GM18909 (cell line): ENCODE data around the gene SZT2.
"Not testable (repeated sequence)": the region's sequence is repeated elsewhere in the genome, so short reads cannot be mapped to it uniquely, and the experiment has no call there.

Source experiments
- ATAC-seq: cut with Tn5 transposase; IDR thresholded peaks from one replicate; pipeline ENCODE4 v1.9.1; 2021; ENCODE audit warnings: mild to moderate bottlenecking; ENCODE audit not compliant: unreplicated experiment, poor library complexity

The SZT2 gene

GRCh38 chr1:43477716-43478115 lies 88.0 kb downstream of the SZT2 start:
- no peak for ATAC-seq

- ATAC-seq, result no peak
These were observed 89.7 kb downstream of the SZT2 start for GRCh38 chr1:43479414-43479813.

- no peak for ATAC-seq
These were observed 91.8 kb downstream of the SZT2 start for GRCh38 chr1:43481491-43481890.

- no peak for ATAC-seq
These were observed 92.5 kb downstream of the SZT2 start for GRCh38 chr1:43482215-43482614.

- no peak for ATAC-seq
These were observed 94.7 kb downstream of the SZT2 start for GRCh38 chr1:43484367-43484766.

- no peak for ATAC-seq
These were observed 98.5 kb downstream of the SZT2 start for GRCh38 chr1:43488165-43488564.

- no peak for ATAC-seq
These were observed 101.4 kb downstream of the SZT2 start for GRCh38 chr1:43491061-43491460.

GRCh38 chr1:43492826-43493225 lies 103.1 kb downstream of the SZT2 start:
- ATAC-seq, result no peak

- ATAC-seq, result no peak
These were observed 104.2 kb downstream of the SZT2 start for GRCh38 chr1:43493661-43494450.

GRCh38 chr1:43495204-43495603 lies 105.5 kb downstream of the SZT2 start:
- no peak for ATAC-seq

GRCh38 chr1:43499898-43500297 lies 110.2 kb downstream of the SZT2 start:
- ATAC-seq, result no peak

- not testable (repeated sequence) for ATAC-seq
These were observed 112.1 kb downstream of the SZT2 start for GRCh38 chr1:43501806-43502205.

GRCh38 chr1:43503534-43503933 lies 113.8 kb downstream of the SZT2 start:
- no peak for ATAC-seq
